Hepatocyte (in vitro differentiated cells): ENCODE measurements around the gene CLEC2D. TPM values are rescaled to one million over a fixed set of nuclear protein-coding genes. Genes with fewer than 3 reads are reported as not detected.
"Not testable (repeated sequence)": the region's sequence is repeated elsewhere in the genome, so short reads cannot be mapped to it uniquely, and the experiment has no call there.

Experiments used
- DNase-seq: peaks from one replicate; pipeline ENCODE4 v3.0.0-alpha.2; 2016; ENCODE audit warnings: low spot score
- H2AFZ ChIP-seq: fragments of 200-600 bp; sonication (generic); 2 replicates; pipeline ENCODE4 v1.6.0; 2016; ENCODE audit warnings: antibody characterized with exemption, mild to moderate bottlenecking
- H3K27ac ChIP-seq: fragments of 200-600 bp; sonication (generic); 2 replicates; pipeline ENCODE4 v1.5.1; 2016; ENCODE audit warnings: mild to moderate bottlenecking
- H3K27me3 ChIP-seq: fragments of 200-600 bp; sonication (generic); 2 replicates; pipeline ENCODE4 v1.6.1; 2016
- H3K36me3 ChIP-seq: fragments of 200-600 bp; sonication (generic); replicated peaks from 2 replicates; pipeline ENCODE4 v1.5.1; 2016; ENCODE audit warnings: low read depth; ENCODE audit not compliant: insufficient read depth
- H3K4me1 ChIP-seq: fragments of 200-600 bp; sonication (generic); 2 replicates; pipeline ENCODE4 v1.5.1; 2016; ENCODE audit warnings: mild to moderate bottlenecking, moderate library complexity; ENCODE audit not compliant: insufficient read depth
- H3K4me2 ChIP-seq: fragments of 200-600 bp; sonication (generic); 2 replicates; pipeline ENCODE4 v1.6.0; 2016
- H3K4me3 ChIP-seq: fragments of 200-600 bp; sonication (generic); 2 replicates; pipeline ENCODE4 v1.5.1; 2016; ENCODE audit warnings: mild to moderate bottlenecking
- H3K79me2 ChIP-seq: fragments of 200-600 bp; sonication (generic); 2 replicates; pipeline ENCODE4 v1.6.0; 2017; ENCODE audit warnings: mild to moderate bottlenecking
- H3K9me2 ChIP-seq: fragments of 200-600 bp; sonication (generic); replicated peaks from 2 replicates; pipeline ENCODE4 v1.6.0; 2017; ENCODE audit warnings: mild to moderate bottlenecking; ENCODE audit not compliant: insufficient read depth
- H3K9me3 ChIP-seq: fragments of 200-600 bp; sonication (generic); 2 replicates; pipeline ENCODE4 v1.5.1; 2016; ENCODE audit warnings: low read depth, mild to moderate bottlenecking
- H4K20me1 ChIP-seq: fragments of 200-600 bp; sonication (generic); 2 replicates; pipeline ENCODE4 v1.6.0; 2016; ENCODE audit warnings: mild to moderate bottlenecking; ENCODE audit not compliant: insufficient read depth, poor library complexity, severe bottlenecking
- EZH2 ChIP-seq: fragments of 200-600 bp; sonication (generic); IDR thresholded peaks from 2 replicates; pipeline ENCODE4 v1.6.1; 2016; ENCODE audit warnings: antibody characterized with exemption, mild to moderate bottlenecking, borderline replicate concordance
- EZH2phosphoT487 ChIP-seq: fragments of 200-600 bp; sonication (generic); IDR thresholded peaks from one replicate; pipeline ENCODE4 v1.6.1; 2018; ENCODE audit warnings: antibody characterized with exemption, mild to moderate bottlenecking, low read depth, moderate library complexity; ENCODE audit not compliant: unreplicated experiment, severe bottlenecking
- WGBS: methylation state at CpG from one replicate; pipeline ENCODE4 v1.1.6; 2016; ENCODE audit warnings: low lambda C conversion rate; ENCODE audit errors: missing lambda C conversion rate; 5-methylcytosine and 5-hydroxymethylcytosine counted together
- polyA plus RNA-seq: library from polyadenylated mRNA; unstranded; fragments of >200 nt; fragmentation: Nextera tagmentation; extraction: Ambion mirVana; gene quantifications from 2 replicates; pipeline ENCODE4 v1.2.1, GENCODE V29; 2016
- total RNA-seq: library from RNA; depleted of rRNA; stranded (reverse); fragments of >200 nt; gene quantifications from 2 replicates; pipeline ENCODE4 v1.2.3, GENCODE V29; 2014
- TF ChIP-seq, protein P1 (sequence below): fragments of 200-600 bp; sonication (generic); IDR thresholded peaks from 2 replicates; pipeline ENCODE4 v1.5.1; 2016; ENCODE audit warnings: antibody characterized with exemption, mild to moderate bottlenecking; ENCODE audit not compliant: poor library complexity

CLEC2D gene
- total and polyA plus RNA-seq, 2 experiments from 2014 or later: 3.7 to 5.7 TPM

DNA sequence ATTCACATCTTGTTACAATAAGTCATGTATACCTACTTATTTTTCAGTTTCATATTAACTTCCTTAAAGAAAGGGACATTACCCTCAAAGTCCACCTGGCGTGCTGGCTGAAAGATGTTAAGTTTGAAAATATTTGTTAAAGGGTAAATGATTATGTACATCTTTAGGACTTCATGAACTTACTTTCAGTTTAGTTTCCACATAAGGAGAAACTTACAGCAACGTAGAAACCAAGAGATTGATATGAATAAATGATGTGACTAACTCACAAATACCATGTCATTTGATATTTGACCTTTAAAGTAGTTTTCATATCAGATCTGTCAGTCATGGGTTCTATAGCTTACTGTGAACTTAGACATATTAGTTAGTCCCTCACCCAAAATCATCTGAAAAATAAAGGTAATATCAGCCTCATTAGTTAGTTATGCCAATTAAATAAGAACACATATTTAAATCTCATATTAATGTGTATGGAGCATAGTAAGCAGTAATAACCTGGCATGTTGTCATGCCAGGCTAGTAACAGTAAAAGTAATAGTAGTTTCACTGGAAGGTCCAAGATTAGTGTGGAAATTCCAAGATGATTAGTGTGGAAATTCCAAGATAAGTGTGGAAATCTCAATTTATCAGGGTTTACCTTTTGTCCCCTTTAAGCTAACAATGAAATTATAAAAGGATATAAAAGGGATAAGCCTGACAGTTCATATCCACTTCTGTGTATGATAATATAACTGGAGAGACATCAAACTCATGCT, 1.9 kb upstream of the CLEC2D start:
- Histone ChIP-seq H2AFZ (no peak overlapping the region), H3K4me3 (no peak overlapping the region), H4K20me1 (no peaks in the 10 kb centered on the region), H3K36me3 (no peaks in the 10 kb centered on the region), H3K9me2 (no peaks in the 10 kb centered on the region), H3K9me3 (no peaks in the 10 kb centered on the region), H3K4me1 (no peaks in the 10 kb centered on the region), H3K27me3 (no peaks in the 10 kb centered on the region), H3K79me2 (no peaks in the 10 kb centered on the region), H3K4me2 (no peak overlapping the region), H3K27ac (no peak overlapping the region)
- DNase-seq: no peak
- no peak for TF ChIP-seq EZH2
- no peak for TF ChIP-seq EZH2phosphoT487
- TF ChIP-seq, protein P1, sequence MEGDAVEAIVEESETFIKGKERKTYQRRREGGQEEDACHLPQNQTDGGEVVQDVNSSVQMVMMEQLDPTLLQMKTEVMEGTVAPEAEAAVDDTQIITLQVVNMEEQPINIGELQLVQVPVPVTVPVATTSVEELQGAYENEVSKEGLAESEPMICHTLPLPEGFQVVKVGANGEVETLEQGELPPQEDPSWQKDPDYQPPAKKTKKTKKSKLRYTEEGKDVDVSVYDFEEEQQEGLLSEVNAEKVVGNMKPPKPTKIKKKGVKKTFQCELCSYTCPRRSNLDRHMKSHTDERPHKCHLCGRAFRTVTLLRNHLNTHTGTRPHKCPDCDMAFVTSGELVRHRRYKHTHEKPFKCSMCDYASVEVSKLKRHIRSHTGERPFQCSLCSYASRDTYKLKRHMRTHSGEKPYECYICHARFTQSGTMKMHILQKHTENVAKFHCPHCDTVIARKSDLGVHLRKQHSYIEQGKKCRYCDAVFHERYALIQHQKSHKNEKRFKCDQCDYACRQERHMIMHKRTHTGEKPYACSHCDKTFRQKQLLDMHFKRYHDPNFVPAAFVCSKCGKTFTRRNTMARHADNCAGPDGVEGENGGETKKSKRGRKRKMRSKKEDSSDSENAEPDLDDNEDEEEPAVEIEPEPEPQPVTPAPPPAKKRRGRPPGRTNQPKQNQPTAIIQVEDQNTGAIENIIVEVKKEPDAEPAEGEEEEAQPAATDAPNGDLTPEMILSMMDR: no peak
- 72% methylated on average over 2 of the region's 2 CpGs for WGBS

DNA sequence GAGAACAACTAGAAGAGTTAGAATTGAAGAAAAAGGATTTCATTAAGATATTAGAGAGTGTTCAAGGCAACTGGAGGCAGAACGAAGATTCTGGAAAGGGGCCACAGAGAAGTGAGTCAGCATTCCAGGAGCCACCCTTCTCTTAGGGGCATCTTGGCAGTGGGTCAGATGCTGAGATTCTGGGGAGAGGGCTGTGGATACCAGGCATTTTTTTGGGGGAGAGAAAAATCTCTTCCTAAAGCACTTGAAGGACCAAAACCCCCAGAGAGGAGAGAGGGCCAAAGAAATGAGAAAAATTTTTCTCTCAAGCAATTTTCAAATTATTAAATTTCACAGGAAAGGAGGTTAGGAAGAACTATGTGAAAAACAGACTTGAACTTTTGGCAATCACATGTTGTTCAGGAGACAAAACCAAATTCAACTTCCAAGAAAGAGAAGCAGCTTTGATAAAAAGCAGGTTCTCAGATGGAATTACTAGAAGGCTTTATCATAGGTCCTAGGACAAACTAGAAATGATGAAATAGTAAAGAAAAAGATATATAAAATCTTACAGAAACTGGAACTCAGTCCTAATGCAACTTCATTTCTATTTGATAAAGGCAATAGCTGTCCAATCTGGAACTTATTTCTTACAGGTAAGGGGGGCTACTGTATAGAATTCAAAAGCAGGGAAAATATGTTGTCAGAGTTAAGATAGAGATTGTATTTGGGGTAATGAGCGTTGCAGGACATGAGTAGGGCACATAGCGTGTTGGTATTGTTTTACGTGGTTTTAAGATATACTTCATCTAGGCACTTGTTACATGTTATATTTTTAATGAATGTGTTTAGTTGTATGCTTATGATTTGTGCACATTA, 1.1 kb upstream of the CLEC2D start:
- no peak overlapping the region for H3K27ac ChIP-seq
- no peak overlapping the region for H2AFZ ChIP-seq
- H3K4me3 ChIP-seq: no peak overlapping the region
- H3K4me1 ChIP-seq: no peaks in the 10 kb centered on the region
- WGBS: 94% methylated on average over 4 of the region's 4 CpGs
- no peaks in the 10 kb centered on the region for H3K79me2 ChIP-seq
- no peak for TF ChIP-seq EZH2
- TF ChIP-seq EZH2phosphoT487: no peak
- TF ChIP-seq, protein P1: no peak
- no peak overlapping the region for H3K4me2 ChIP-seq
- H3K9me2 ChIP-seq: no peaks in the 10 kb centered on the region
- H3K9me3 ChIP-seq: no peaks in the 10 kb centered on the region
- H3K27me3 ChIP-seq: no peaks in the 10 kb centered on the region
- no peaks in the 10 kb centered on the region for H3K36me3 ChIP-seq
- H4K20me1 ChIP-seq: no peaks in the 10 kb centered on the region
- DNase-seq: no peak

DNA sequence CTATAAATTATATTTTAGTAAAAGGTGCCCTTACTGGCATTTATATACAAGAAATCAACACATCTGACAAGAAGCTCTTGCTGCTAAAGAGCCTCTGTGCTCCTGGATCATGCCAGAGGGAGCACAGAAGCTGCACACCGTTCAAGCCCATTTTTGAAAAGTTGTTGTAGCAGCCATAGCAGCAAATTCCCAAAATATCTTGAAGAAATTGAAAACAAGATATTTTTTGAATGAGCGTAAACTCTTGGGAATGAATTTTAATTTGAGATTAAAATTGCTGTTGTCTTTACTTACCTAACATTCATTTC, 540 bp upstream of the CLEC2D start:
- H3K79me2 ChIP-seq: no peaks in the 10 kb centered on the region
- H2AFZ ChIP-seq: no peak overlapping the region
- DNase-seq: no peak
- no peaks in the 10 kb centered on the region for H3K27me3 ChIP-seq
- no peaks in the 10 kb centered on the region for H3K4me1 ChIP-seq
- H4K20me1 ChIP-seq: no peaks in the 10 kb centered on the region
- H3K4me3 ChIP-seq: no peak overlapping the region
- no peaks in the 10 kb centered on the region for H3K9me3 ChIP-seq
- H3K4me2 ChIP-seq: no peak overlapping the region
- no peaks in the 10 kb centered on the region for H3K9me2 ChIP-seq
- no peaks in the 10 kb centered on the region for H3K36me3 ChIP-seq
- WGBS: 99% methylated on average over 2 of the region's 2 CpGs
- TF ChIP-seq, protein P1: no peak
- TF ChIP-seq EZH2: no peak
- no peak for TF ChIP-seq EZH2phosphoT487
- no peak overlapping the region for H3K27ac ChIP-seq

DNA sequence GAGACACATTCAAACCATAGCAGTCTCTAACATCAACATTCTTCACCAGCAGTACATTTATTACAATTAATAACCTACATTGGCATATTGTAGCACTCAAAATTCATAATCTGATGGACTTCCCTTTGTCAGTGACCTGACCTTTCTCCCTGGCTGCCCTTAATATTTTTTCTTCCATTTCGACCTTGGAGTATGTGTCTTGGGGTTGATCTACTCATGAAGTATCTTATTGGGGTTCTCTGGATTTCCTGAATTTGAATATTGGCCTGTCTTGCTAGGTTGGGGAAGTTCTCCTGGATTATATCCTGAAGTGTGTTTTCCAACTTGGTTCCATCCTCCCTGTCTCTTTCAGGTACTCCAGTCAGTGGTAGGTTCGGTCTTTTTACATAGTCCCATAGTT, 2.8 kb downstream of the CLEC2D start:
- not testable (repeated sequence) for H3K9me2 ChIP-seq, H3K79me2 ChIP-seq, H4K20me1 ChIP-seq, H3K27me3 ChIP-seq, H3K4me1 ChIP-seq, H3K27ac ChIP-seq, H2AFZ ChIP-seq, DNase-seq, H3K9me3 ChIP-seq, H3K4me3 ChIP-seq, H3K36me3 ChIP-seq, H3K4me2 ChIP-seq
- 96% methylated on average over 2 of the region's 2 CpGs for WGBS
